Skin epidermis (tissue), 12 donors: Measurements from ENCODE around the gene ARID5A.

Experiments used
- H3K27ac ChIP-seq, 21 experiments: fragments of 200-600 bp; sonication (generic) in 11 of 21; one replicate each; pipeline ENCODE4 v1.5.0; 2020; ENCODE audit warnings: mild to moderate bottlenecking in 3 of 21, inconsistent platforms in 2 of 21, moderate library complexity in 2 of 21
- H3K4me3 ChIP-seq, 7 experiments: fragments of 200-600 bp; sonication (generic) in 2 of 7; one replicate each; pipeline ENCODE4 v1.5.0; 2020; ENCODE audit warnings: inconsistent platforms in 2 of 7, mild to moderate bottlenecking in 2 of 7, moderate library complexity in 1 of 7

ARID5A gene

DNA sequence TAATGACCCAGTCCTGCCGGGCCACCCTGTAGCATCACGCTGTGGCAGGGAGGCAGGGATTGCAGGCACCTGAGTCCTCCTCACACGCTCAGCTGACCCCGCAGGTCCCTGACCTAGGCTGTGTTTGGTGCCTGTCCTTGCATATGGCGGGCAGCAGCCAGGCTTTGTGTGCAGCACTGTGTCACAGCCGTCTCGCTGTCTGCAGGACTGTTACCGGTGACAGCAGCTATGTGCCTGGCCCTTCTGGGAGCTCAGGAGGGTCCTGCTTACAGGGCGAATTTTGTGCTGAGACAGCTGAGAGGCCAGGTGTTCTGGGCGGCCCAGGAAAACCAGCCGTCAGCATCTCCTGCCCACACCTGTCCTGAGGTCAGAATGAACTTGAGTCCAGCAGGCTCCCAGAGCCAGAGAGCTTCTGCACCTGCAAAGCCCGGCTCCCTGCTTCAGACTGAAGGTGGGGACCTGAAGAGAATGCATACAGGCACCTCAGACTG lies 10.4 kb upstream of the ARID5A start:
- no peak overlapping the region for H3K4me3 ChIP-seq
- peak overlapping the region in 6 of 21 experiments; percentile 32 to 92 (median 88) for H3K27ac ChIP-seq

DNA sequence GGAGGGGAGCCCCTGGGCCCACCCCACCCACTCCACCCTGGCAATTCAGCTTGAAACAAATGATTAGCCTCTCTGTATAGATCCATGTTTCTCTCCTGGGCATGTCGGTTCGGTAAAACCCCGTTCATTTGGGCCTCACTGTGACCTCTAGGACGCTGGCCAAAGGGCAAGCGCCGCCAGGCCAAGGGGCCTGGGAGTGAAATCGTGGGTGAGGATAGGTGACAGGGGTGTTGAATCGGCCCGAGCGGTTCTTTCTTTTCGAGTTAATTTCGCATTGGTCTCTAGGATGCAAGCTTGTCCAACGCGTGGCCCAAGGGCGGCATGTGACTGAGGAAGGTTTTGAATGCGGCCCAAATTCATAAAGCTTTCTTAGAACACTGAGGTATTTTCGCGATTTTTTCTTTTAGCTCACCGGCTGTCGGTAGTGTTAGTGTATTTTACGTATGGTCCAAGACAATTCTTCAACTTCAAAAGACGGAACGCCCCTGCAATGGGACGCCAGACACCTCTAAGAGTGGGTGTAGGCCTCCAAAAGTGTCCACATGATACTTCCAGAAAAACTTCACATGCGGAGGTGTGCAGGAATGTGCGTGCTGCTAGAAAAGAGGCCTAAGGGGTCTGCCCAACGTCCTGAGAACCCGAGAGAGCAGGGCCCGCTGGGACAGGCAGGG lies 9.8 kb upstream of the ARID5A start:
- H3K27ac ChIP-seq: peak overlapping the region in 20 of 21 experiments; percentile 63 to 92 (median 86)
- peak overlapping the region; percentile 37 to 55 (median 45) for H3K4me3 ChIP-seq

DNA sequence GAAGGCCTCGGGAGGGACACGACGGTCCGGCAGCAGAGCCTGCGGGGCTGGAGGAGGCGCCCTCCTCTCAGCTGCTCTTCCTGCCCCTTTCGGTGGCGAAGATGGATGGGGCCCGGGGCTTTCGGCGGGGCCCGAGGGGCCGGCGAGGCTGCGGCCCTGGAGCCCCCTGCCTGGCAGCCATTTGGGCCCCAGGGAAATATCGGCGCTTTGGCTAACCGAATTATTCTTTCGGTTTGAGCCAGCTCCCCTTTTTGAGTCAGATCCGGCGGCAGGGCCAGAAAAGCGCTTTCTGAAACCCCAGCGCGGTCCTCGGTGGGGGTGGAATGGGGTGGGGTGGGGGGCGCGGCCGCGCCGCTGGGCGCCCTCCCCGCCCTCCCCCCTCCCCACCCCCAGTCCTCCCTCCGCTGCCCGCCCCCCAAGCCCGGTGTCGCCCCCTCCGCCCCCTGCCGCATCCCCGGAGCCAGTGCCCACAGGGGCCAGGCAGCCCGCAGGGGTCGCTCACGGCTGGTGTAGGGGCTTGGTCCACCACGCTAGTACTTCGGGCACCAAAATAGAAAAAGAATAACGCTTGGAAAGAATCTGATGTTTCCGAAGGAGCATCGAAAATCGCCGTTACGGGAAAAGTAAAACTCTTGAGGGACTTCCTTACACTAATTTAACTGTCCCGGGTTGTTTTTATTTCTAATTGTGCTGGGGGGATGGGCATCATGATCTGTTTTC lies 9.1 kb upstream of the ARID5A start:
- H3K4me3 ChIP-seq: peak overlapping the region; percentile 37 to 55 (median 45)
- H3K27ac ChIP-seq: peak overlapping the region in 20 of 21 experiments; percentile 63 to 92 (median 86)

DNA sequence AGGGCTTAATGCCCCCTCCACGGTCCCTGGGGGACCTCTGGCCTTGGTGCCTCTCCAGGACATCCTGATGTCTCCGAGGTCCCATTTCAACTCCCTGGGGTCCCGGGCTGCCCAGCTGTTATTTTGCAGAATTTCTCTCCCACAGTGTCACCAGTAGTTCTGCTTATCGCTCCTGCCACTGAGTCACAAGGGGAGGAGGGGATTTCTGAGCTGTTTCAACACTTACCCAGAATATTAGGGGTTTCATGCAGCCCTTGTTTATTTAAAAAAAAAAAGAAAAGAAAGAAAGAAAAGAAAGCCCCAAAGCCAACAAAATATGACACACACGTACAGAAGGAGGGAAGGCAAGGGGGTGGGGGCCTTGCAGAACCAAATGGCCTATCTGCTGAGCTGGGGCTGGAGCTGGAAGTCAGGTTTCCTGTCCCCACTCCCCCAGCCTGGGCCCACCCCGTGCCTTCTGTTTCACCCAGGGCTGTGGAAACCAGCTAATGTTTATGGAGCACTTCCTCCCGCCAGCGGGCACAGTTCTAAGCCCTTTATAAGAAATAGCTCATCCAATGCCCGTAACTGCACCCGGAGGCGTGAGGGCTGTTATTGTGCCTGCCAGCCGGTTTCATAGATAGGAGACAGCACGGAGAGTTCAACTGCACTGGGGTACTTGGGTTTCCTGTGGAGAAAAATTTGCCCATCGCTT lies 8.4 kb upstream of the ARID5A start:
- Histone ChIP-seq H3K27ac (peak overlapping the region in 20 of 21 experiments; percentile 63 to 92 (median 86)), H3K4me3 (peak overlapping the region in 6 of 7 experiments; percentile 37 to 55 (median 44))

DNA sequence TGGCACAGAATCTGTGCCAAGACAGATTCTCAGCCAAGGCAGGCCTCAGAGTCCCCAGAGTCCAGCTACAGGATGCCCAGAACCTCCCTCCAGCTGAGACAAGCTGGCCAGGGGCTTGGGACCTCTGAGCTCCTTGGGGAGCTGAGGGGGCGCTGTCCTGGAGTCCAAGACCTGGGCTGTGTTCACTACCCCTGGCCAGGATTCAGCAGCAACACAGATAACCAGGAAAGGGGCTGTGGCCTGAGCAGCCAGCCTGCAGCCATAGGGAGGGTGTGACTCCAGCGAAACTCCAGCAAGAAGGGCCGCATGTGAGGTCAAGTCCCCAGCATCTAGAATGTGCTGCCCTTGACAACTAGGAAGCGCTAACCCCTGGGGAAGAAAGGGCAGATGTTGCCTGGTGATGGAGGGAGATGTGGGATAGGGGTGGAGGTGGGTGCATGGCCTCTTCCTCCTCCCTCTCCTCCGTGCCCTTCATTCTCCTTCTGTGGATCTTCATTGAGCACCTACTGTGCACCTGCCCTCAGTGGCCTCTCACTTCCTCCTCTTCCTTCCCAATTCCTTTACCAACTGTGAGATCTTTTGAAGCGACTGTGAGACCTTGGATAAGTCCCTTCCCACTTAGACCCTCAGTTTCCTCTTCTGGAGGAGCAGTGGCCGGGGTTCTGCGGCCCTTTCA lies 7.7 kb upstream of the ARID5A start:
- Histone ChIP-seq H3K27ac (peak overlapping the region in 18 of 21 experiments; percentile 18 to 92 (median 86)), H3K4me3 (no peak overlapping the region)

DNA sequence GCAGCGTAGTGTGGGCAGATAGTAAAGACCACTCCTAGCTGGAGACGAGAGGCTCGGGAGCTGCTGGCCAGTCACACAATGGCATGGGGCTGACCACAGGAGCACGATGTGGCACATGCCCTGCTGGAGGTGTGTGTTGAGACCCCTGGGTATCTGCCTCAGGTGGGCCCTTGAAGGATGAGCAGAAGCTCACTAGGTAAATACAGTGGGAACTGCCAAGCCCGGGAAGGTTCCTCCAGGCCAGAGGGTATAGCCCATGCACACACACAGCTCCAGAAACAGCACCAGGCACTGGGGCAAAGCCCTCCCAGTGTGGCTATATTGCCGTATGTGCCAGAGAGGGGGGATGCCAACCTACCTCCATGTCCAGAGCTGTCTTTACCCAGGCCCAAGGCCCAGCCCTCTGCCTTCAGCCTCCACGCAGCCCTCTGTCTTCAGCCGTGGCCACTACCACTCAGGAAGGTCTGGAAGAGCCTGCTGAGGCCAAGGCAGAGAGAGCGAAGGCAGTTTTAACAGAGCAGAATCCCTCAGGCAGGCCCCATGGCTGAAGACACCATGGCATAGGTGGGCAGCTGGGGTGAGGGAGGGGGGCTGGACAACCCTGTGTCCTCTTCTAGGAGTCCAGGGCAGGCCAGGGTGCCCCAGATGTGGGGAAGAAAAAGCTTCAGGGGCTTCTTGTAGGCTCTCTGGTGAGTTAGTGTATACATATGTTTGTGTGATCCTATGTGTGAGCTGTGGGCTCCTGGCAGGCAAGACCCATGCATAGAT lies 7.0 kb upstream of the ARID5A start:
- Histone ChIP-seq H3K4me3 (no peak overlapping the region), H3K27ac (peak overlapping the region in 10 of 21 experiments; percentile 35 to 91 (median 86))

DNA sequence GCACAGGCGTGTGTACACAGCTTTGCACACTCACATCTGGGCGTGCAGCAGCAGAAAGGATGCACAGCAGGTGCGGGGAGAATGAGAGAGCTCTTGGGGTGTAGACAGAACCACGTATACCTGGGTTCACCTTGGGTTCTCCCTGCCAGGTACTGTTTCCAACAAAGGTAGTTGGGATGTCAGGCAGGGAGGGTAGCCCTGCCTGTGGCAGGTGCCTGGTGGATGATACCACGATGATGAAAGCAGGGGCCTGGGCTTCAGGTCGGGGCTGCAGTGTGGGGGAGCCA lies 6.5 kb upstream of the ARID5A start:
- Histone ChIP-seq H3K4me3 (no peak overlapping the region), H3K27ac (peak overlapping the region in 4 of 21 experiments; percentile 10 to 90 (median 58))

DNA sequence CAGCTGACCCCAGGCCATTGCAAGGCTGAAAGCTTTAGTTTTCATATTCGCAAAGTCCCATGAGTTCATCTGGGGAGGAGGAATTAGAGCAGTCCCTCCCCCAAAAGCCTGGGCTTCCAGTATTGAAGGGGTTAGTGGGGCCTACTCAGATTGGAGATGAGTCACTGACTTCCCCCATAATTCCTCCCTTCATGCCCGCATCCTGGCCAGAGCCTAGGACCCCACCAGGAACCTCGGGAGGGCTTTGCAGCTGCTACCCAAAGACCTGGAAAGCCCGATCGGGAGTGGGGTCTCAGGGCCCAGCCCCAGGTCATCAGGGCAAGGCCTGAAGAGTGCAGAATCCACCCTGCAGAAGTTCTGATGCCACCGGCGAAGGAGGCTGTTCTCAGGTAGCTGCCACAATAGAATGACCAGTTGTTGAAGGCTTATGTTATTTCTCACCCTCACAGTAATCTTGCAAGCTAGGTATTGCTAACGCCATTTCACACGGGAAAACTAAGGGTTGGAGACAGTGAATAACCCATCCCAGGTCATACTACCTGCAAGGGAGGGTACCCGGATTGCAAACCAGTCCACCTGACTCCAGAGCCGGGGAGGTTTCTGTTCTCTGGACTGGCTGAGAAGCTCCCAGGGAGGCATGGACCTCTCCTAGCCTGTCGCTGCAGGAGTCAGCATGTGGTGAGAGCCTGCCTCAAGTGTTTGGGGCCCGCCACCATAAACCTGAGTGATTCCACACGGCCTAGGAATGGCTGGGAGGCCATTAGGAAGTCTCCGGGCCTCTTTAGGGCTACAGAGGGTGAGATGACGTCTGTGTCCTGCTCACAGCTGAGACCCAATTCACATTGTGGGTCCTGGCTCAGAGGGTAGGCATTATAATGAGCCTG lies 5.8 kb upstream of the ARID5A start:
- H3K27ac ChIP-seq: peak overlapping the region in 11 of 21 experiments; percentile 5 to 88 (median 76)

DNA sequence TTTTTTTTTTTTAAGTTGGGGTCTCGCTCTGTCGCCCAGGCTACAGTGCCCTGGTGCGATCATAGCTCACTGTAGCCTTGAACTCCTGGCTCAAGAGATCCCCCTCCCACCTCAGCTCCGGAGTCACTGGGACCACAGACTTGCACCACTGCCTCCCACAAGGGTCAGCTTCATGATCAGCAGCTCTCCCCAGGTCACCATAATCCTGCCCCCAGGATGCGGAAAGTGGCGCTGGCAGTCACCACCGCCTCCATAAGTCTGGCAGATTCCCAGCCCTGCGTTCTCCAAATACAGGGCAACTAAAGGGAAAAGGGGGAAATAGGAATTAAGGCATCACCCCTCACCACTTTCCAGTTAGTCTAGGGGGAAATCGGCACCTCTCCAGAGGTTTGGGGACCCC lies 5.2 kb upstream of the ARID5A start:
- peak overlapping the region in 1 of 7 experiments; percentile 15 for H3K4me3 ChIP-seq
- peak overlapping the region in 18 of 21 experiments; percentile 6 to 88 (median 74) for H3K27ac ChIP-seq

More for the DNA sequence above, 5.8 kb upstream of the ARID5A start:
- no peak overlapping the region for H3K4me3 ChIP-seq

DNA sequence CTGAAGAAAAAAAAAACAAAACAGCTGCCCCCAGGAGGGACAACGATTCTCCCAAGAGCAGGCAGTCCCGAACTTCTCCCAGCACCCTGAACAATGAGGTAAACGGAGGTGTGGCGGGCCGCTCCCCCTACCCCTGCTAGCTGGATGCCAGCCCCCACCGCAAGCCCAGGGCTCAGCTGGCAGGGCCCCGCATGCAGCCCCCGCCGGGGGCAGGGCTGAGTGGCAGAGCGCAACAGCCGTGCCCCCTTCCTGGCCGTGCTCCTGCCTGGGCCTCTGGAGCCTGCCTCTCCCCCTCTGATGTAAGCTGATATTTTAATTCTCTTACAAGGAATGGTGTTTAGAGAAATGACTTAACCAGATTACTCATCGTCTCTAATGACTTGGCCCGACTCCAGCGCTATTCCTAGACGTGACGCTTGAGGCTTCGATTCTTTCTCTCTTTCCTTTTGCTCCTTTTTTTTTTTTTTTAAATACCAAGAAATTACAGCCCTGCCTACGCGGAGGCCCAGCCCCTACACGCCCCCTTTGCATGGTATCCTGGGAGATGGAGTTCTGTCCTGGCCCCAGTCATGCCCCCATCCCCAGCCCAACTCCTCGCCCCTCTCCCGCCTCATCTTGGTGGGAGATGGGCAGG lies 4.6 kb upstream of the ARID5A start:
- H3K27ac ChIP-seq: peak overlapping the region in 20 of 21 experiments; percentile 6 to 88 (median 76)
- H3K4me3 ChIP-seq: peak overlapping the region in 4 of 7 experiments; percentile 10 to 32 (median 14)

DNA sequence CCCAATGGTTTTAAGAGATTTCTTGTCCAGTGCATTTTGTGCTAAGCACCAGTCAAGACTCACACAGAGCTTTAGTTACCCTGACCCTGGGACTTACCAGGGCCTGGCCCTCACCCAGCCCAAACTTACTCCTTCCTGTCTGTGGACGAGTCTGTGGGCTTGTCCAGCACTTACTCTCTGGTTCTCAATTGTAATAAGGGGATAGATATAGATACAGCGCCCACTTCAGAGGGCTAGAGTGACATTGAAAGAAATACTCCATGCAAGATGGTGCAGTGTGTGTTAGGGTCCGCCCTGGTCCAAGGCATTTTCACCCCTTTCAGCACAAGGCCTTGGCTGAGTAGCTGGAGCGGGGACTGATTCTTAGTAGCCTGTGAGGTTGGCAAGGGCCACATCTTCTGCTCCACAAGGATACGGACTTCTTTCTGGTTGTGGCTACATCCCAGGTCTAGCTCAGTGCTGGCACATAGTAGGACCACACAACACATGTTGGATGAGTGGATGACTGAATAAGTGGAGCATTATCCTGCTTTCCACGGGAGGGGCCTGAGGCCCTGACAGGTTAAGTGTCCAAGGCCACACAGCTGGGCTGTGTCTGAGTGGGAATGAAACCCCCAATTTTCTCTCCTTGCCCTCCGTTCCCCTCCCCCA lies 3.8 kb upstream of the ARID5A start:
- peak overlapping the region in 20 of 21 experiments; percentile 6 to 88 (median 76) for H3K27ac ChIP-seq
- H3K4me3 ChIP-seq: no peak overlapping the region

DNA sequence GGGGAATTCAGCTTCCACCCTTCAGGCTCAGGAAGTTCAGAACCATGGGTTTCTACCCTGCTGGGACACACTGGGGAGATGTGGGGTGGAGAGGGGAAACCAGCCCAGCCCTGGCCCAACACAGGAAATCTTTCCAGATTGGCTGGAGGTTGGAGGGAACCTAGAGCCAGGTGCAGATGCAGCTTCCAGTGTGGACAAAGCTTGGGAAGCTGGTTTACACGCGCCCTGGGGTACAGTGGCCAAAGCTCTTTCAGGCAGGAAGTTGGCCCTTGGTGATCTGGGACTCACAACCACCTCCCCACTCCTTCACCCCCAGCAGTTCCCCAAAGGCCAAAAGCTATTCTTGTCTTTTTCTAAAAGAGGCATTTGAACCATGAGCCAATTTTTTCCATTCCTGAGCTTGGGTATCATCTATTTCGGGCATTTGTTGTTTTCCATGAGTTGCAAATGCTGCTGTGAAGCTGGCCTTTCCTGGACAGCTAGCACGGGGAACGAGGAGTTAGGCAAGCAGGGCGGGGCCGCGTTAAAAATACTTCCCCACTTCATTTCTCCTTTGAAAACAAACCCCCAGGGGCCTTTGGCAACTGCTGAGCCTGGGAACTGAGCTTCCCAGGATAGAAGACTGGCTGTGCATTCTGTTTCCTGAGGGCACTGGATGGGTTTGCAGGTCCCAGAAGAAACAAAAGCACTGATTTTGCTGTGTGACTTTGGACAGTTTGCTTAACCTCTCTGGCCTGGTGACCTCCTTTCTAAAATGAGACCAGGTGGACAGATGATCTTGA lies 3.1 kb upstream of the ARID5A start:
- Histone ChIP-seq H3K4me3 (no peak overlapping the region), H3K27ac (peak overlapping the region in 20 of 21 experiments; percentile 6 to 88 (median 76))

DNA sequence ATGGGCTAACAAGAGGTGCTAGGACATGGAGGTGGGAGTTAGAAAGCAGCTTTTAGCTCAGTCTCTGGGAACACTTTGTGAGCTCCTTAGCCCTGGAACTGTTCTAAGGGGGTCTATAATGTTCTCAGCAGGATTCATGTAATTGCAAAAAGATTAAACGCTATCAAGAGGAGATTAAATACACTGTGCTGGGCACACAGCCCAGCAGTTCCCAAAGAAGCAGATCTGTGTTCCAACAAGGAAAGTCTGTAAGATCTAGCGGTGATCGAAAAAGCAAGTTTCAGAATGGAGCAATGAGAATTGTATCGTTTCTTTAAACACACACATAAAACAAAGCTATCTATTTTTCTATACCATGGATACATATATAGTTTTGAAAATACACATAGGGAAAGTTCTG lies 2.4 kb upstream of the ARID5A start:
- no peak overlapping the region for H3K4me3 ChIP-seq
- peak overlapping the region in 17 of 21 experiments; percentile 6 to 88 (median 76) for H3K27ac ChIP-seq

DNA sequence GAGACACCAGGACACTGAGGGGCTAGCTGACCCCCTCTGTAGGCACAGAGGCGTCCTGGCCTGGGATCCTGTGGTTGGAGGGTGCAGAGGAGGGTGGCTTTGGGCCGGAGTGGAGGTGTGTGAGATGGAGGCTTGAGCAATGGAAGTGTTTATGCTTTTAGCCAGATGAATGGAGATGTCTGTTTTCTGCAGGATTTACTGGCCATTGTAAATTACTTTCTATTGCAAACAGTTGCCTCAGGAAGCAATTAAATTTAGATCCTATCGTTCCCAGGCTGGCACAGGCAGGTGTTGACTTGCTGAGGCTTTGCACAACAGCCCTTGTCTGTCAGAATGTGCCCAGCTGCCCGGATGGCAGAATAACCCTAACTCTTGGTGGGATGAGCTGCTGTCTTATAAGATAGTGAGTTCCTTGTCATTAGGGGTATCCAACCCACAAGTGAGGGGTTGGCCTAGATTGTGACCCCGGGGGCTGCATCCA lies 1.8 kb upstream of the ARID5A start:
- Histone ChIP-seq H3K27ac (peak overlapping the region in 12 of 21 experiments; percentile 1 to 88 (median 63)), H3K4me3 (no peak overlapping the region)

DNA sequence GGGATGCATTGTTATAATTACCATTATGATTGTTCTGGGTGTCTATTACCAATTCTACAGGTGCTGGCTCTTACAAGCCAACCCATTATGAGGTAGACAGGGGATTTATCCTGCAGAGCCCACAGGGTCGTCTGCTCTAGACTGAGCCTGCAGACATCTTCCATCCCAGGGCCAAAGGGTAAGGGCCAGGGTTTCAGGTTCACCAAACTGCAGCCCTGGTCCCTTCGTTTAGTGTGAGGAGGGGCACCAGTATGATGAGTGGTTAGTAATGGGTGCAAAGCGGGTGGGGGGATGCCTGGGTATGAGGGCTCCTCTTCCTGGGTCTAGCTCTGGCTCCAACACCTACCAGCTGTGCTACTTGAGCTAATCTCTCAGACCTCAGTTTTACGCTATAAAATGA lies 1.2 kb upstream of the ARID5A start:
- H3K4me3 ChIP-seq: no peak overlapping the region
- H3K27ac ChIP-seq: peak overlapping the region in 3 of 21 experiments; percentile 94 to 98 (median 96)
